GM23338 (cell line): ENCODE data around the gene SNRNP200. TPM values are rescaled to one million over a fixed set of nuclear protein-coding genes. Genes with fewer than 3 reads are reported as not detected.
"Not testable (repeated sequence)": the region's sequence is repeated elsewhere in the genome, so short reads cannot be mapped to it uniquely, and the experiment has no call there.

ENCODE experiments used
- ATAC-seq: fragments of 200-7000 bp; cut with Tn5 transposase; 3 replicates; pipeline ENCODE4 v1.9.1; 2020
- DNase-seq: peaks from one replicate; pipeline ENCODE4 v3.0.0-alpha.2; 2015; ENCODE audit warnings: low spot score
- H2AFZ ChIP-seq: fragments of 200-600 bp; sonication (generic); 2 replicates; pipeline ENCODE4 v1.8.0; 2016; ENCODE audit warnings: antibody characterized with exemption, mild to moderate bottlenecking, moderate library complexity
- H3F3A ChIP-seq: fragments of 200-600 bp; sonication (generic); replicated peaks from 2 replicates; pipeline ENCODE4 v1.8.0; 2017; ENCODE audit warnings: antibody characterized with exemption, mixed run types, low read depth
- H3K27ac ChIP-seq: fragments of 200-600 bp; sonication (generic); 2 replicates; pipeline ENCODE4 v1.6.1; 2016; ENCODE audit warnings: low read depth
- H3K27me3 ChIP-seq: fragments of 200-600 bp; sonication (generic); 2 replicates; pipeline ENCODE4 v1.8.0; 2016; ENCODE audit warnings: mild to moderate bottlenecking, mixed run types, moderate library complexity; ENCODE audit not compliant: insufficient read depth
- H3K36me3 ChIP-seq: fragments of 200-600 bp; sonication (generic); 2 replicates; pipeline ENCODE4 v1.8.0; 2016; ENCODE audit warnings: mild to moderate bottlenecking; ENCODE audit not compliant: insufficient read depth
- H3K4me1 ChIP-seq: fragments of 200-600 bp; sonication (generic); 2 replicates; pipeline ENCODE4 v1.8.0; 2016; ENCODE audit warnings: mild to moderate bottlenecking, moderate library complexity; ENCODE audit not compliant: insufficient read depth
- H3K4me2 ChIP-seq: fragments of 200-600 bp; sonication (generic); 2 replicates; pipeline ENCODE4 v1.7.1; 2017; ENCODE audit warnings: mixed run types
- H3K4me3 ChIP-seq: fragments of 200-600 bp; sonication (generic); 2 replicates; pipeline ENCODE4 v1.6.1; 2016; ENCODE audit warnings: mixed run types
- H3K79me2 ChIP-seq: fragments of 200-600 bp; sonication (generic); replicated peaks from 2 replicates; pipeline ENCODE4 v1.8.0; 2017; ENCODE audit warnings: mild to moderate bottlenecking; ENCODE audit not compliant: insufficient read depth
- H3K9me2 ChIP-seq: fragments of 200-600 bp; sonication (generic); 2 replicates; pipeline ENCODE4 v1.8.0; 2017; ENCODE audit not compliant: insufficient read depth
- H4K20me1 ChIP-seq: fragments of 200-600 bp; sonication (generic); replicated peaks from 2 replicates; pipeline ENCODE4 v1.8.0; 2017; ENCODE audit warnings: mild to moderate bottlenecking; ENCODE audit not compliant: insufficient read depth
- H3K27ac Mint-ChIP-seq: 2 replicates; pipeline ENCODE4 v1.8.0; 2020; ENCODE audit warnings: inconsistent platforms, mild to moderate bottlenecking, moderate library complexity, mixed read lengths
- H3K27me3 Mint-ChIP-seq: 3 replicates; pipeline ENCODE4 v1.8.0; 2022; ENCODE audit warnings: low read depth, mild to moderate bottlenecking, moderate library complexity, mixed read lengths, inconsistent platforms; ENCODE audit not compliant: insufficient read depth, poor library complexity
- H3K36me3 Mint-ChIP-seq: 3 replicates; pipeline ENCODE4 v1.8.0; 2021; ENCODE audit warnings: low read depth, mild to moderate bottlenecking, inconsistent platforms, moderate library complexity, mixed read lengths
- H3K4me1 Mint-ChIP-seq: 3 replicates; pipeline ENCODE4 v1.8.0; 2020; ENCODE audit warnings: mild to moderate bottlenecking, inconsistent platforms, mixed read lengths
- H3K4me3 Mint-ChIP-seq: 3 replicates; pipeline ENCODE4 v1.8.0; 2021; ENCODE audit warnings: moderate library complexity, mild to moderate bottlenecking, inconsistent platforms, mixed read lengths
- H3K9me3 Mint-ChIP-seq: 3 replicates; pipeline ENCODE4 v1.8.0; 2020; ENCODE audit warnings: moderate library complexity, mild to moderate bottlenecking, inconsistent platforms, mixed read lengths
- ETS1 ChIP-seq: IDR thresholded peaks from 2 replicates; pipeline ENCODE4 v1.6.1; 2016; ENCODE audit warnings: antibody characterized with exemption
- EZH2 ChIP-seq: fragments of 200-600 bp; sonication (generic); IDR thresholded peaks from one replicate; pipeline ENCODE4 v1.8.0; 2017; ENCODE audit warnings: antibody characterized with exemption, mild to moderate bottlenecking, low read depth; ENCODE audit not compliant: unreplicated experiment
- EZH2phosphoT487 ChIP-seq: fragments of 200-600 bp; sonication (generic); IDR thresholded peaks from one replicate; pipeline ENCODE4 v1.8.1; 2018; ENCODE audit warnings: antibody characterized with exemption; ENCODE audit not compliant: unreplicated experiment
- JUNB ChIP-seq: IDR thresholded peaks from one replicate; pipeline ENCODE4 v1.6.1; 2016; ENCODE audit warnings: antibody characterized with exemption; ENCODE audit not compliant: unreplicated experiment
- NANOG ChIP-seq: IDR thresholded peaks from 2 replicates; pipeline ENCODE4 v1.6.1; 2016; ENCODE audit warnings: antibody characterized with exemption, borderline replicate concordance
- POLR2AphosphoS5 ChIP-seq: IDR thresholded peaks from 2 replicates; pipeline ENCODE4 v1.6.1; 2016; ENCODE audit warnings: antibody characterized with exemption, low read depth
- STAT1 ChIP-seq: IDR thresholded peaks from one replicate; pipeline ENCODE4 v1.6.1; 2016; ENCODE audit warnings: antibody characterized with exemption; ENCODE audit not compliant: unreplicated experiment
- ZNF114 ChIP-seq: fragments of 250-450 bp; sonication (Bioruptor Pico); IDR thresholded peaks from 2 replicates; pipeline ENCODE4 v1.5.0; 2020; ENCODE audit warnings: mild to moderate bottlenecking, moderate library complexity
- ZNF331 ChIP-seq: fragments of 250-450 bp; sonication (Bioruptor Pico); IDR thresholded peaks from 2 replicates; pipeline ENCODE4 v1.5.0; 2020; ENCODE audit warnings: low read depth, mild to moderate bottlenecking, moderate library complexity
- polyA plus RNA-seq: library from polyadenylated mRNA; unstranded; fragments of >200 nt; fragmentation: Nextera tagmentation; extraction: Ambion mirVana; gene quantifications from 2 replicates; pipeline ENCODE4 v1.2.1, GENCODE V29; 2016
- total RNA-seq: library from RNA; depleted of rRNA; stranded (reverse); fragments of >200 nt; shearing (Covaris generic); gene quantifications from 2 replicates; pipeline ENCODE4 v1.2.3, GENCODE V29; 2014

The SNRNP200 gene
- total and polyA plus RNA-seq, 2 experiments from 2014 or later: 70.7 to 179 TPM

GRCh38 chr2:96296925-96297324 is 8.4 kb downstream of the SNRNP200 start:
- Histone ChIP-seq H3K4me2 (no peak overlapping the region), H3K9me2 (no peaks in the 10 kb centered on the region), H3F3A (no peaks in the 10 kb centered on the region), H3K36me3 (peaks cover 93% of the 10 kb centered on the region), H3K27ac (no peak overlapping the region), H3K4me1 (no peaks in the 10 kb centered on the region), H2AFZ (no peak overlapping the region), H4K20me1 (peaks cover 14% of the 10 kb centered on the region), H3K79me2 (peaks cover 8% of the 10 kb centered on the region), H3K4me3 (no peak overlapping the region), H3K27me3 (no peaks in the 10 kb centered on the region)
- ATAC-seq (no peak), DNase-seq (no peak)
- H3K36me3 Mint-ChIP-seq: peaks cover 88% of the 10 kb centered on the region
- no peaks in the 10 kb centered on the region for H3K4me1 Mint-ChIP-seq
- H3K27ac Mint-ChIP-seq: no peak overlapping the region
- no peak for TF ChIP-seq EZH2
- no peaks in the 10 kb centered on the region for H3K27me3 Mint-ChIP-seq
- no peaks in the 10 kb centered on the region for H3K9me3 Mint-ChIP-seq
- no peak overlapping the region for H3K4me3 Mint-ChIP-seq

GRCh38 chr2:96294271-96294670 is 11.1 kb downstream of the SNRNP200 start:
- H3K4me1 Mint-ChIP-seq, ATAC-seq, H3K4me1 ChIP-seq, H3K79me2 ChIP-seq, H3K27ac Mint-ChIP-seq, H4K20me1 ChIP-seq, H3F3A ChIP-seq, H3K9me3 Mint-ChIP-seq, DNase-seq, H3K4me2 ChIP-seq, H3K27me3 ChIP-seq, H3K27me3 Mint-ChIP-seq, H3K4me3 ChIP-seq, H3K9me2 ChIP-seq, H3K4me3 Mint-ChIP-seq, H3K27ac ChIP-seq, H2AFZ ChIP-seq: not testable (repeated sequence)
- H3K36me3 ChIP-seq: peaks cover 92% of the 10 kb centered on the region
- peaks cover 94% of the 10 kb centered on the region for H3K36me3 Mint-ChIP-seq

GRCh38 chr2:96291751-96292150 is 13.6 kb downstream of the SNRNP200 start:
- H3K36me3 Mint-ChIP-seq: peaks cover 94% of the 10 kb centered on the region
- H3K4me3 Mint-ChIP-seq: no peak overlapping the region
- TF ChIP-seq ETS1: no peak
- TF ChIP-seq JUNB: no peak
- no peak for TF ChIP-seq POLR2AphosphoS5
- TF ChIP-seq EZH2phosphoT487: no peak
- no peak for TF ChIP-seq NANOG
- TF ChIP-seq STAT1: no peak
- no peak for TF ChIP-seq ZNF114 (CRISPR knock-in tag)
- TF ChIP-seq ZNF331 (CRISPR knock-in tag): no peak
- no peaks in the 10 kb centered on the region for H3K4me1 Mint-ChIP-seq
- Histone ChIP-seq H4K20me1 (peaks cover 5% of the 10 kb centered on the region), H3K4me3 (no peak overlapping the region), H3K4me2 (no peak overlapping the region), H3F3A (no peaks in the 10 kb centered on the region), H3K36me3 (peaks cover 91% of the 10 kb centered on the region), H3K27ac (no peak overlapping the region), H2AFZ (no peak overlapping the region), H3K4me1 (no peaks in the 10 kb centered on the region), H3K27me3 (no peaks in the 10 kb centered on the region), H3K9me2 (no peaks in the 10 kb centered on the region), H3K79me2 (no peaks in the 10 kb centered on the region)
- DNase-seq: no peak
- H3K9me3 Mint-ChIP-seq: no peaks in the 10 kb centered on the region
- H3K27ac Mint-ChIP-seq: no peak overlapping the region
- H3K27me3 Mint-ChIP-seq: peaks cover 2% of the 10 kb centered on the region
- ATAC-seq: no peak
